Calu3 (cell line): ENCODE data around the gene P3H4. TPM values are rescaled to one million over a fixed set of nuclear protein-coding genes. Genes with fewer than 3 reads are reported as not detected.

Source experiments
- BruUV-seq: library from RNA; stranded (reverse); fragments of 400-500 nt; replicated peaks from 2 replicates; lab custom pipeline; 2021; lab: Mats Ljungman, UMichigan
- CTCF ChIA-PET: fragments of 300-600 bp; sonication (Branson Sonifier 250); formaldehyde crosslinking; loops from one replicate; lab custom pipeline; 2022; ENCODE audit warnings: antibody characterized with exemption; lab: Charles Lee
- DNase-seq: peaks from one replicate; pipeline ENCODE4 v3.0.0; 2022
- H3K27ac Mint-ChIP-seq: one replicate; pipeline ENCODE4 v1.8.0; 2022; ENCODE audit warnings: mixed read lengths; ENCODE audit not compliant: unreplicated experiment
- H3K27me3 Mint-ChIP-seq: one replicate; pipeline ENCODE4 v1.8.0; 2022; ENCODE audit warnings: mixed read lengths; ENCODE audit not compliant: unreplicated experiment
- H3K36me3 Mint-ChIP-seq: one replicate; pipeline ENCODE4 v1.8.0; 2022; ENCODE audit warnings: mild to moderate bottlenecking, moderate library complexity, mixed read lengths; ENCODE audit not compliant: insufficient read depth, unreplicated experiment
- H3K4me1 Mint-ChIP-seq: one replicate; pipeline ENCODE4 v1.8.0; 2022; ENCODE audit warnings: mild to moderate bottlenecking, low read depth, mixed read lengths; ENCODE audit not compliant: unreplicated experiment
- H3K4me3 Mint-ChIP-seq: one replicate; pipeline ENCODE4 v1.8.0; 2022; ENCODE audit warnings: mild to moderate bottlenecking, low read depth, moderate library complexity, mixed read lengths; ENCODE audit not compliant: unreplicated experiment
- H3K9me3 Mint-ChIP-seq: one replicate; pipeline ENCODE4 v1.8.0; 2022; ENCODE audit warnings: low read depth, mixed read lengths; ENCODE audit not compliant: unreplicated experiment
- CTCF ChIP-seq: fragments of 200-600 bp; IDR thresholded peaks from one replicate; pipeline ENCODE4 v1.8.0; 2022; ENCODE audit warnings: antibody characterized with exemption; ENCODE audit not compliant: unreplicated experiment
- intact Hi-C: fragments of 100-400 bp; cut with micrococcal nuclease; formaldehyde crosslinking; loops from one replicate; pipeline ENCODE4 v1.10.0; 2022; ENCODE audit not compliant: unreplicated experiment
- total RNA-seq: library from RNA; stranded (reverse); gene quantifications from 2 replicates; pipeline ENCODE4 v1.2.3, GENCODE V29; 2022

Gene P3H4
- total RNA-seq, 1 experiment from 2014 or later, result 19.9 TPM

DNA sequence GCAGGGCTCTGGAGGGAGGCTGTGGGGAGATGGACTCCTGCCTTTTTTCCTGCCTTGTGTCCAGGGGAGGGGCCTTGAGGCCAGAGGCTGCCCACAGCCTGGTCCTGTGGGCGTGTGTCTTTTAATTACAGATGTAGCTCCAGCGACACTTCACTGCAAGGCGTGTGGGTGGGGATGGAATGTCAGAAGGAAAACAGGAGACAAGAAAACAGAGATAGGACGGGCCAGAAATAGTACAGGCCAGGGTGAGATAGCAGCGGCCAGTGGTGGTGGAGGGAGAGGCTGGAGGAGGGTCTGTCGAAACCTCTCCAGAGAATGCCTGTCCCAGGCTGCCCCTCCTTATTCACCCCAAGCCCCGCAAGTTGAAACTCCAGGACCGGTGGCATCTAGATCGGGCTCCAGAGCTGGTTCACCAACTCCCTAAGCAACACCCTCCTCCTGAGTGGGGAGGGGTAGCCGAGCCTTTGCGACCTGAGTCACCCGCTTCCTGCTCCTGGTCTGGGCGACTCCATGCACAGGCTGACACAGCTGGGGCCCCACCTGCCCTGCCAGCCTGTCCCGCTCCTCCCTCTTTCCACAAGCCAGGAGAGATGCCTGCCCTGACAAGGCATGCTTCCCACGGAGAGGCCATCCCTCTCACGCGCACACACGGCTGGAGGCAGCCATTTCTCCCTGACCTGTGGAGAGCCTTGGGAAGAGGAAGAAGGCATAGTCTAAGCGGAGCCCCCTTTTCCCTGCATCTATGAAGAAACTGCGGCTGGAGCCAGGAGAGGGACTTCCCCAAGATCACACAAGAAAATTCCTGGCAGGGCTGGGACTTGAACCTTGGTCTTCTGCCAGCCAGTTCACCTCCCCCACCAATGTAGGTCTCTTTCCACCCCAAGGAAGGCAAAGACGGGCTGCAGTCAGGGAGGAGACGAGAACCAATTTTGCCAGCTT is 18.6 kb downstream of the P3H4 start:
- DNase-seq, result peak; percentile 97
- H3K4me3 Mint-ChIP-seq, result peak overlapping the region; percentile 55
- H3K27ac Mint-ChIP-seq, result peak overlapping the region; percentile 87
- H3K4me1 Mint-ChIP-seq, result peaks cover 50% of the 10 kb centered on the region
- BruUV-seq, result TSS peak; percentile 95
- H3K27me3 Mint-ChIP-seq, result no peaks in the 10 kb centered on the region
- CTCF ChIA-PET, result interaction anchor here (0.8 to 1.8 kb wide), 7 partner anchors 8 to 55 kb away, joined by 3 to 7 read pairs (median 4); no protein-coding TSS in a partner anchor
- peaks cover 29% of the 10 kb centered on the region for H3K36me3 Mint-ChIP-seq
- no peaks in the 10 kb centered on the region for H3K9me3 Mint-ChIP-seq
- intact Hi-C loops, result no loop called here
- TF ChIP-seq CTCF, result no peak

DNA sequence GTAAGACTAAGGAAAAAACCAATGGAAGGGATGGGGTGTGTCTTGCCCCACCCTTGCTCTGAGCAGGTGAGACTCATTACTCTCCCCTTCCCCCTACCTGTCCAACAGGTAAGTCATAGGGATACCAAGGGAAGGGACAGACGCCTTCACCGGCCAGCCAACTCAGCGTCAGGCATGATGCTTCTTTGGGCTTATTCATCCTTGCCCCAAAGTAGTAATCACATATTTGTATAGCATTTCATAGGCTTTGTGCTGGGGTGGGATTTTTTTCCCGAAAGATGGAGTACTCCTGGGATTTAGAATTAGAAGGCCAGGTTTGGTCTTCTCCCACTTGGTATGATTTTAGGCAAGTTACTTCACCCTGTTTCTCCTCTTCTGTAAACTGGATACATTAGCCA is 24.7 kb downstream of the P3H4 start:
- TF ChIP-seq CTCF, result no peak
- intact Hi-C loops, result no loop called here
- Mint-ChIP-seq H3K27me3 (no peaks in the 10 kb centered on the region), H3K27ac (peak overlapping the region; percentile 93), H3K9me3 (no peaks in the 10 kb centered on the region), H3K36me3 (peaks cover 69% of the 10 kb centered on the region), H3K4me3 (peak overlapping the region; percentile 95), H3K4me1 (peaks cover 40% of the 10 kb centered on the region)
- BruUV-seq, result no TSS peak
- no peak for DNase-seq
- CTCF ChIA-PET, result interaction anchor here (0.6 to 3.7 kb wide), 21 partner anchors 12 to 304 kb away, joined by 3 to 141 read pairs (median 4); partner anchors contain the start of genes ACLY, DNAJC7, EIF1 and NKIRAS2

DNA sequence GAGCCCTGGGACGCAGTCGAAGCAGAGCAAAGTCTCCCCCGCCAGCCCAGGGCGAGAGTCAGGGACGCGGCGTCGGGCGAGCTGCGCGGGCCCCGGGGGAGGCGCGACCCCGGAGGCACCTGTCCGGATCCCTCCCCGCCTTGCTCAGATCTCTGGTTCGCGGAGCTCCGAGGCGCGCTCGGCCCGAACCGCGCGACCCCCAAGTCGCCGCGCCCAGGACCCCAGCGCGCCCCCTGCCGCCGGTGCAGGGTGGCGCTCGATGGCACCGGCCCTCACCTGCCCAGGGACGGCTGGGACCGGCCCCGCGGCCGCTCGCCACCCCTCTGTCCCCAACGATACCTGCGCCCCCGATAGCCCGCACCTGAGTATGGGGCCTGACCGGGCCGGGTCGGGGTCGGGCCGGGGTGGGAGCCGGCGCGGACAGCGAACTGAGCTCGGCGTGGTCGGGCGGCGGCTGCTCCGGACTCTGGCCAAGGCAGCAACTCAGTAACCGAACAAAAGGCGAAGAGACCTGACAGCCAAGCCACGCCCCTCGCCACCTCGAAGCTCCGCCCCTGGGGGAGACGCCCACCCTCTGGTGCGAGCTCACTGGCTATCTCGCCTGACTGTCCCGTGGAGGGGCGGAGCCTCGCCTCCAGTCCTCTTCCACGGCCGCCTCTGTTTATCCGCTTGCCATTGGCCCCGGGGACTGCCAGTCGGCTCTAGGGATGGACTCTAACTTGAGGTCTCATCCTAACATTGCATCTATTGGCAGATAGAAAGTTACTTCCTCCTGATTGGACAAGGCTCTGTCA is 25.3 kb downstream of the P3H4 start, which contains the start of gene JUP:
Gene JUP, minus strand, starts transcription at position 485 of the 794 bp plus-strand sequence. CDS start 14,857 bp downstream, outside the sequence.
- Mint-ChIP-seq H3K36me3 (peaks cover 75% of the 10 kb centered on the region), H3K27me3 (no peaks in the 10 kb centered on the region), H3K27ac (peak within 1 kb of the TSS; percentile 93), H3K9me3 (no peaks in the 10 kb centered on the region), H3K4me3 (peak within 1 kb of the TSS; percentile 95), H3K4me1 (peaks cover 40% of the 10 kb centered on the region)
- peak; percentile 100 for DNase-seq
- intact Hi-C loops, result loop anchor here (1.0 kb wide), 1 partner anchor 15 kb away; no protein-coding TSS in a partner anchor
- CTCF ChIA-PET, result interaction anchor here (0.5 to 3.7 kb wide), 27 partner anchors 8 to 887 kb away, joined by 3 to 141 read pairs (median 4); partner anchors contain the start of genes ACLY, DNAJC7, EIF1 and NKIRAS2
- TF ChIP-seq CTCF, result peak; percentile 97
- no TSS peak for BruUV-seq

DNA sequence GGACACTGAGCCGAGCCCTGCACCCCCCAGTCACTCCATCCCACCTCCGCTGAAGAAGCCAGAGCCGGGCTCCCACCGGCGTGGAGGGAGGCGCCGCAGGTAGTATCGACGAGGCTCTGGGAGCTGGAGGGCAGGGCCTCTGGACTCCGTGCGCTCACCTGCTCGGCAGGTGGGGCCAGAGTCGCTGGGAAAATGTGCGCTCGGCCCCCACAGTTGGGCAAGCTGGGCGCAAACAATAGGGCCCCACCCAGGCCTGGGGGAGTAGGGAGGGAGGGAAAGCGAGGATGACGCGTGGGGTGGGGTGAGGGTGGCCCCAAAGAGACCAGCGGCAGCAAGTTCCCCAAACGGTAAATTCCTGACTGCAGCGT is 25.9 kb downstream of the P3H4 start:
- peak overlapping the region; percentile 95 for H3K4me3 Mint-ChIP-seq
- H3K4me1 Mint-ChIP-seq, result peaks cover 46% of the 10 kb centered on the region

More for the DNA sequence above, 25.9 kb downstream of the P3H4 start:
- H3K36me3 Mint-ChIP-seq, result peaks cover 81% of the 10 kb centered on the region
- no peaks in the 10 kb centered on the region for H3K27me3 Mint-ChIP-seq
- H3K27ac Mint-ChIP-seq, result peak overlapping the region; percentile 93
- no peaks in the 10 kb centered on the region for H3K9me3 Mint-ChIP-seq
- CTCF ChIA-PET, result interaction anchor here (0.5 to 3.7 kb wide), 16 partner anchors 8 to 887 kb away, joined by 3 to 141 read pairs (median 4); partner anchors contain the start of genes DNAJC7, NKIRAS2 and P3H4
- DNase-seq, result peak; percentile 94
- no peak for TF ChIP-seq CTCF
- no TSS peak for BruUV-seq
- intact Hi-C loops, result loop anchor here (1.0 kb wide), 1 partner anchor 15 kb away; no protein-coding TSS in a partner anchor
